COLO668 (cell line): Measurements from ENCODE around the gene PMAIP1.
"Not testable (repeated sequence)": the region's sequence is repeated elsewhere in the genome, so short reads cannot be mapped to it uniquely, and the experiment has no call there.

ENCODE experiments used
- DNase-seq: peaks from one replicate; lab custom pipeline; 2025; ENCODE audit not compliant: unreplicated experiment; lab: John Stamatoyannopoulos, UW

PMAIP1 gene

DNA sequence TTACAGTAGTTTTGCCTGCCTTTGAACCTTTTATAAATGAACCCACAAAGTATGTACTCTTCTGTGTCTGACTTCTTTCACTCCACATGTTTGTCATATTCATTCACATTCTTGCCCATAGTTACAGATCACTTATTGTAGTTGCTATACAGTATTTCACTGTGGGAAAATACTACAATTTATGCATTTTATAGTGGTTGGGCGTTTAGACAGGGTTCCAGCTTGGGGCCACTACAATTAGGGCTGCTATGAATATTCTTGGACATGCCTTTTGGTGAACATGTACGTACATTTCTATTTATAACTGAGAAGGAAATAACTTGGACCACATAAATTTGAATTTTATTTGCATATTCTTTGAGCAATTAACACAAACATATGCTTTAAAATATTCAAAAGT, 15.4 kb upstream of the PMAIP1 start:
- no peak for DNase-seq

DNA sequence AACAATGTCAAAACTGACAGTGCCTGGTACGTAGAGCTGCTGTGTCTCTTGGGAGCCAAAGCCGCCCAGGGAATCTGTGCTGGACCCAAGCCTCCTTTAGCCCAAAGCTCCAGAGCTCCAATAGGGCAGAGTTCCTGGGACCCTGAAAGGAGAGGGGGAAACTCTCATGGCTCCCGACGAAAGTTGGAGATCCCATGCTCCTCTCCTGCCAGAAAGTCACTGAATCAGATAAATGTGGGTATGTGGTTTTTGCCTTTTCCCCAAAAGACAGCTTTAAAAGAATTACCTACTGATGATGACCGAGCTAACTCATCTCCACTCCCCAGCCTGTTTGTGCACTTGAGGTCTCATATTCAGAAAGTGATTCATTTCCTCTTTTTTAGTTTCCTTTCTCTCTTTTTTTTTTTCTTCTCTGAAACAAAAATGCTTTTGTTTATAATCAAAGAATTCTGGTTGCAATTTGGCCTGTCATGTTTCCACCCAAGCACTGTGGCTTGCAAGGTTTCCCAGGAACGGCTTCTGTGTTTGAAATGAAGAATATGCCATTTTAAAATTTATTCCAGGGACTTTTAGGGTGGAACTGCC, 14.1 kb upstream of the PMAIP1 start:
- DNase-seq = no peak

DNA sequence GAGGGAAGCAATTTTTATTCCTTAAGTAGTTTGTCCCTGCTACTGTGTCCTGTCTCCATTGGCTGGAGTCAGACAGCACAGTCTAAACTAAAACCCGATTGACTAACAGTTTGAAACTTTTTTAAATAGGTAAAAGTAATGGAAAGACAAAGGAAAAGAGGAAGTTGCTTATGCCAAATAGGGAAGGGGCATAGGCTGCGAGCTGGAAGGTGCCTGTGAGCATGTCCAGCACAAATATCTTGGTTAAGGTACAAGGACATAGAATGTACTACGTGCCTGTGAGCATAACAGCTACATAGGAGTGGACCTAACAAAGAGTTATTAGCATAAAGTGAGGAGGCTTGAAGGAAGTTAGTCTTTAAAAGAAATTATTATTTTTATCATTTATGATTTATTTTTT, 13.4 kb upstream of the PMAIP1 start:
- DNase-seq = not testable (repeated sequence)

DNA sequence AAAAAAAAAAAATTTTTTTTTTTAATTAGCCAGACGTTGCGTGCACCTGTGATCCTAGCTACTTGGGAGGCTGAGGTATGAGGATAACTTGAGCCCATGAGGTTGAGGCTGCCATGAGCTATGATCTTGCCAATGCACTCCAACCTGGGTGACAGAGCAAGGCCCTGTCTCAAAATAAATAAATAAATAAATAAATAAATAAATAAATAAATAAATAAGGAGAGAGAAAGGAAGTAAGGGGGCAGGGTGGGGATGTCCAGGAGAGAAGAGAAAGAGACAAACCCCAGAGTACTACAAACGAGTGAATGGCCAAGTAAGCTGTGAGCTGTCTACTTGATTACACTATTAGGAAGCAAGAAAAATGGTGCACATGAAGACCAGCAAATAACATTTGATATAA, 7.7 kb upstream of the PMAIP1 start:
- DNase-seq = no peak

DNA sequence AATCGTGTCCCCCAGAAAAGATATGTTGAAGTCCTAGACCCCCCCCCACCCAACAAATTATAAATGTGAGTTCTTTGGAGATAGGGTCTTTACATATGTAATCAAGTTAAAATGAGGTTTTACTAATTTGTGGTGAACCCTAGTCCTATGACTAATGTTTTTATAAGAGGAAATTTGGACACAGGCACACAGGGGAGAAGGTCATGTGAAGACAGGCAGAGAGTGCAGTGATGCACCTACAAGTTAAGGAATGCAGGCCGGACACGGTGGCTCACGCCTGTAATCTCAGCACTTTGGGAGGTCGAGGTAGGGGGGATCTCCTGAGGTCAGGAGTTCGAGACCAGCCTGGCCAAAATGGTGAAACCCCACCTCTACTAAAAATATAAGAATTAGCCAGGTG, 5.8 kb upstream of the PMAIP1 start:
- DNase-seq = no peak

DNA sequence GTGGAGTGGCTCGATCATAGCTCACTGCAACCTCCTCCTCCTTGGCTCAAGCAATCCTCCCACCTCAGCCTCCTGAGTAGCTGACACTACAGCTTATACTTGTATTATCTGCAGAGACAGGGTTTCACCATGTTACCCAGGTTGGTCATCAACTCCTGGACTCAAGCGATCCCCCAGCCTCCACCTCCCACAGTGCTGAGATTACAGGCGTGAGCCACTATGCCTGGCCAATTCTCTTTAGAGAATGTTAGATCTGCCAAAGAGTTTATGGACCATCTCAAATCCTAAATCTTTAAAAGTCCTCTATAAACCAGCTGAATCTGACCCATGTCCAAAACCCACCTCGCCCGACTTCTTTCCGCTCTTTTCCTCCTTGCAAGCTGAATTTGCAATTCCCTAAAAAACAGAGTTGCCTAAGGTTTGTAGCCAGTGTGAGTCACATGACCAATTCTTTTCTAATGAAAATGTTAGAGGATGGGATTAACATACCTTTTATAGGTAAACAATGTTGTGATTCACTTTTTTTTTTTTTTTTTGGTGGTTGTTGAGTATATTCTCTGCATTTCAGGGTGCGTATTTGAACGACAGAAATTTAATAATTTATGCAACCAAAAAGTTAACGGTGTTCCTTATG, 2.4 kb upstream of the PMAIP1 start:
- no peak for DNase-seq

DNA sequence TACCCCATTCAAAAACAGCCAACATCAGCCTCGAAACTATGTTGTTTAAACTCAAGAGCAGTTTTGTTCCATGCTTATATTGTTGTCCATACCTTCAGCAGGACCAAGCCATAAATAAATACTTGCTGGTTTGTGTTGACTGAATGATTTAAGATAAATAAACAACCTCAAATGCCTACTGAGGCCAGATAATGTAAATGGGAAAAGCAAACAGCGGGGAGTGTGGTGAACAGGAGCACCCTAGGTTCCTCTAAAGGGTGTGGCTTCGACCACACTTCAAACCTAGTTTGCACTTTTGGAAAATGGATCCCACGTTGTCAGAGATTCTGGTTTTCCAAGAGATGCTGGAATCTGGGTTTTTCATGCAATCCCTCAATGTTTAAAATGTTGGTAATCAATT, 1.7 kb upstream of the PMAIP1 start:
- no peak for DNase-seq

DNA sequence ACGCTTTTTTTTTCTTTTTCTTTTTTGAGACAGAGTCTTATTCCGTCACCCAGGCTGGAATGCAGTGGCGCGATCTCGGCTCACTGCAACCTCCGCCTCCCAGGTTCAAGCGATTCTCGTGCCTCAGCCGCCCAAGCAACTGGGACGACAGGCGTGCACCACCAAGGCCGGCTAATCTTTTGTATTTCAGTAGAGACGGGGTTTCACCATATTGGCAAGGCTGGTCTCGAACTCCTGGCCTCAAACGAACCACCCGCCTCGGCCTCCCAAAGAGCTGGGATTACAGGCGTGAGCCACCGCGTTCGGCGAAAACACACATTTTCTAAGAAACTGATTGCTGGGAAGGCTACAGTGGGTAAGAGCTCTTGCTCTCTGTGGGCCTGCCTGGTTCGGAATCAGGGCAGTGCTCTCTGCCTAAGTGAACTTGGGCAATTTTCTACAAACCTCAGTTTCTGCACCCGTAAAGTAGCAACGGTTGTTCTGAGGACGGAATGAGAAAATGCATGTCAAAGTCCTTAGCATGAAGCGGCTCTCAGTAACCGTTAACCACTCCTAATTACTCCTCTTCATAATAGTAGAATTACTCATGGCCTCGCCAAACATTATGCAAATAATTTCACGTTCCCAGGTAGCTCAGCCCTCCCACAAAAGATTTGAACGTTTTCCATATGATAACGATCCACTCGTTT, 1.0 kb upstream of the PMAIP1 start:
- no peak for DNase-seq

DNA sequence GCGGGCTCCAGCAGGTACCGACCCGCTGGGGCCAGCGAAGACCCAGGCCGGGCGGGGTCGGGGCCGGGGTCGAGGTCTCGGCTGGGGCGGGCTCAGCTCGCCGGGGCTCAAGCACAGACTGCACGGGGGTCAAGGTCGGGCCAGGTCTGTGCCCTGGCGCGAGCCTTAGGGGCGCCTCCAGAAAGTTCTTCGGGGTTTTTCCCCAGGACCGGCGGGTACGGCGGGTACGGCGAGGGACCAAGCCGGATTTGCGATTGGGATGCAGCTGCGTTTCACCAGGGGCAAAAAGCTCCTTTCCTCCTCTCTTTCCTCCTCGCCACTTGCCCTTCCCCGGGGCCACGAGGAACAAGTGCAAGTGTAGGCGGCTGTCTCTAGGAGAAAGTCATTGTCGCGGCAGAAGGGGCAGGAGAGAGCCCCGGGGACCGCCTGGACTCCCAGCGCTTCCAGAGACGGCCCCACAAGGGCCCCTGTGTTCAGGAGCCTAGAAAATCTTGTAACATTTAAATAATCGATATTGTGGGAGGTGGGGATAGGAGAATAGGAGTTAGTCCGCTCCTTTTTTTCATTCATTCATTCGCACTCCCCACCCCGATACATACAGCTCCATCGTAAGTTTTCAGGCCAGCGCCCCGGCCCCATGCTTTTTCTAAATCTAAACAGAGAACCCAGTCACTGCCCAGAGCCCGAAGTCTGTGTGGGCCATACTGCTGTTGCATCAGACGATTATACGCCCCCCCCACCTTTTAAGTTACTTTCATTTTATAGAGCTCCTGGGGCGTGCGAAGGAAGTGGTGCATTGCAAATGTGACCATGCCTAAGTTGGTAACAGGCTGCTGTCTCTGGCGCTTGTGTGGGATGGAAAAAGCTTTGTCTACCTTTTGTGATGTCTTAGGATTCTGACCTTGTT, 679 bp downstream of the PMAIP1 start:
- DNase-seq = peak; percentile 60

DNA sequence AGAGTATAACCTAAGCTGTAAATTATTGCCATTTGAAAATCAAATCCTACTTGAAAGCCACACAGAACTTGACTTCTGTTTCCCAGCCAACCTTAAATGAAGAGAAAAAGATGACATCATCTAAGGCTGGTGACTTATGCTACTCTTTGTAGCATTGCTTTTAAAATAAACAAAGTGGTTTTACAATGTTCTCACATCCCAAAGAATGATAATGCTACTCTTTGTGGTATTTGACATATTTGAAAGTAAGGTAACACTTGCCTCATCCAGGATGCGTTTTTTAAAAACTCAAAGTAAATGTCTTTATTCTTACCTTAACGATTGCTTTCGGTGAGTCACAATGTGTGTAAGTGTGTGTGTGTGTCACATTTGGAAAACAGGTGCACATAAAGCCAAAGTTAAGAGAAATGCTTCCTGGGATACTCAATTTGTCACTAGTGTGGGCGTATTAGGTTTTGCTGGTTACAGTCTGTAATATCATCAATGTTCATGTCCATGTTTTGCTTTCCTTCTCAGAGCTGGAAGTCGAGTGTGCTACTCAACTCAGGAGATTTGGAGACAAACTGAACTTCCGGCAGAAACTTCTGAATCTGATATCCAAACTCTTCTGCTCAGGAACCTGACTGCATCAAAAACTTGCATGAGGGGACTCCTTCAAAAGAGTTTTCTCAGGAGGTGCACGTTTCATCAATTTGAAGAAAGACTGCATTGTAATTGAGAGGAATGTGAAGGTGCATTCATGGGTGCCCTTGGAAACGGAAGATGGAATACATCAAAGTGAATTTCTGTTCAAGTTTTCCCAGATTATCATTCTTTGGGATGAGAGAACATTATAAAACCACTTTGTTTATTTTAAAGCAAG, 2.6 kb downstream of the PMAIP1 start:
- no peak for DNase-seq

DNA sequence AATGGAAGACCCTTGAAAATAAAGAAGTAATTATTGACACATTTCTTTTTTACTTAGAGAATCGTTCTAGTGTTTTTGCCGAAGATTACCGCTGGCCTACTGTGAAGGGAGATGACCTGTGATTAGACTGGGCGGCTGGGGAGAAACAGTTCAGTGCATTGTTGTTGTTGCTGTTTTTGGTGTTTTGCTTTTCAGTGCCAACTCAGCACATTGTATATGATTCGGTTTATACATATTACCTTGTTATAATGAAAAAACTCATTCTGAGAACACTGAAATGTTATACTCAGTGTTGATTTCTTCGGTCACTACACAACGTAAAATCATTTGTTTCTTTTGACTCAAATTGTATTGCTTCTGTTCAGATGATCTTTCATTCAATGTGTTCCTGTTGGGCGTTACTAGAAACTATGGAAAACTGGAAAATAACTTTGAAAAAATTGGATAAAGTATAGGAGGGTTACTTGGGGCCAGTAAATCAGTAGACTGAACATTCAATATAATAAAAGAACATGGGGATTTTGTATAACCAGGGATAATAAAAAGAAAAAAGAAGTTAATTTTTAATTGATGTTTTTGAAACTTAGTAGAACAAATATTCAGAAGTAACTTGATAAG, 3.3 kb downstream of the PMAIP1 start:
- no peak for DNase-seq

DNA sequence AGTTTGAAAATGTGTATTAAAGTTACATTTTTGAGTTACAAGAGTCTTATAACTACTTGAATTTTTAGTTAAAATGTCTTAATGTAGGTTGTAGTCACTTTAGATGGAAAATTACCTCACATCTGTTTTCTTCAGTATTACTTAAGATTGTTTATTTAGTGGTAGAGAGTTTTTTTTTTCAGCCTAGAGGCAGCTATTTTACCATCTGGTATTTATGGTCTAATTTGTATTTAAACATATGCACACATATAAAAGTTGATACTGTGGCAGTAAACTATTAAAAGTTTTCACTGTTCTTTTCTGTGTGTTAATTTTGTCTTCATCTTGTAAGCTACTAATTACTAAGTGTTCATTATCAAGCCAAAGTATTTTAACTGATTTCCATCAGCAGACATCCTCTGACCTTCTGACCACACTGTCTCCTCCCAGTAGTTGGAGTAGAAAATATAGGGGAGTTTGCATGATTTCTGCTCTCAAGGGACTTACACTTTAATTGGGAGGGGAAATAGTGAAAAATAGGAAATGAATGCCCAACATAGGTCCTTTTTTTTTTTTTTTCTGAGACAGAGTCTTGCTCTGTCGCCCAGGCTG, 4.3 kb downstream of the PMAIP1 start:
- DNase-seq = no peak

DNA sequence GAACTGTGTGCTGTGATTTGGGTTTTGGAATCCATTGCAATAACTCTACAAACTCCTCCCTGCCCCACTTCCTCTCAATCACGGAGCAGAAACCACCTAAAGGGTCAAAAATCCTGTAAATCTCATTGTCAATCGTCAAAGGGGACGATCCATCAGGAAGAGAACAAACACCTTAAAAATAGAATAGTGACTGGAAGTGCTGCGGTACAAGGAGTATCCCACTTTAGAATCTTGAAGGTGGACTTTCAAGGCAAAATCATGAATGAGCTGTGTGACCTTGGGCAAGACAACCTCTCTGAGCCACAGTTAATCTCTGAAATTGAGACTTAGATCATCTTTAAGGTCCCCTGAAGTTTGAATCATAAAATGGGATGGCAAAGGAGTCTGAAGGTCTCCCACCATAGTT, 5.9 kb downstream of the PMAIP1 start:
- no peak for DNase-seq

DNA sequence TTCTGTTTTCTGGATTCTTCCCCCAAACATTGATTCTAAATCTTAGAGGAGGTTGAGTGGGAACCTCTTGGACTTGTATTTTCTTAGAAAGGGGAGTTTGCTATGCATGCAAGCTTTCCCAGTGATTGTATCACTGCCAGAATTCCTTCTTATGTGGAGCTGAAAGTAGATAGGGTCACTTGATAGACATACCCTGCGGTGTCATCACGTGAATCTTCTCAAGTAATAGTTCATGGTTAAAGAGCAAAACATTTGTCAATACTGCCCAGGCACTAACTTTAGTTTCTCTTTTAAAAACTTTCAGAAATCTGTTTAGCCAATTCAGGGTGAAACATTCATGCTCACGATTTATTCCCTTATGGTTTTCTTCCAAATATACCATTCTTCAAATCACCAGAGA, 6.4 kb downstream of the PMAIP1 start:
- no peak for DNase-seq

DNA sequence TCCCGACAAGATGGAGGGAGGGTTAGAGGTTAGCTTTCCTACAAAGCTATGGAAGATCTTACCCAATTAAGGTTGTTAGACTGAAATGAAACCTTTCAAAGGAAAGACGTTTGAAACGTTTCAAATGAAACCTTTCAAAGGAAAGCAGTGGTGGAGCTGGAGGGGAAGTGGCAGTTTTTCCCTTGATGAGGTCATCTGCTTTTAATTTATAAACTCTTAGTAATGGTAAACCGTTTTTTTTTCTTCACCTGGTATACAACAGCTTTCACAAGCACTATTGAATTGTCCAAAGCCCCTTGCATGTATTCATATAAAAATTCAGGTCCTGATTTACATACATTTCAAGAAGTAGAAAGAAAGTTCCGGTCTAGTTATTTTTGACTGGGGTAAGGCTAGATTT, 7.4 kb downstream of the PMAIP1 start:
- no peak for DNase-seq

DNA sequence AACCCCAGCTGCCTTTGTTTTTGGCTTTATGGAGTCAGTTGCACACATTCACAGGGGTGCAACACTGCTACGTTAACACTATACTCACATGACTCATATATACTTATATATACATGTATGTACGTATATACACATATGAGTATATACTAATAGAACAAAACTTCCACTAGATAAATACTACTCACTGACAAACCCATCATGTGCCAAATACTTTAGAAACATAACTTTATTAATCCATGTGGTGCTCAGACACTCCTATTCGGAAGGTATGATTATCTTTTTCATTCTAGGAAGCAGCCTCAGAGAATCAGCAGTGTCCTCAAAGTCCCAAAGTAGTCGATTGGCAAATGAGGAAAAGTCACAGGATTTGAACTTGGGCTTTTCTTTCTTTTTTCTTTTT, 7.9 kb downstream of the PMAIP1 start:
- no peak for DNase-seq

DNA sequence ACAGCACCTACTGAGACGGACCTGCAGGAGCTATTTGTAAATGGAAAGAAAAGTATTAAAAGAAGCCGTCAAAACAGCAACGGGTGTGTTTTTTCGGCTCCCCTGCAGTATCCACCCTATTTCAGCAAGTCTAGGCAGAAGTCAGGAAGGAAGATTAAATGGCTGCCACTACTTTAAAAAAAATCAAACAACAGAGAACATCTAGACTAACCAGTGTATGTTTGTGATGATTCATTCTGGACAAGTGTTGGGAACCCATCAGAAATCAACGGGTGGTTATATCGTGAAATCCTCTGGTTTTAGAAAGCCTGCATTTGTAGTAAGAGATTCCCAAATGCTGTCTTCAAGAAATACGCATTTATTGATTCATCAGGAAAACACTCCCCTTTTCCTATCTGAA, 9.0 kb downstream of the PMAIP1 start:
- DNase-seq = no peak

DNA sequence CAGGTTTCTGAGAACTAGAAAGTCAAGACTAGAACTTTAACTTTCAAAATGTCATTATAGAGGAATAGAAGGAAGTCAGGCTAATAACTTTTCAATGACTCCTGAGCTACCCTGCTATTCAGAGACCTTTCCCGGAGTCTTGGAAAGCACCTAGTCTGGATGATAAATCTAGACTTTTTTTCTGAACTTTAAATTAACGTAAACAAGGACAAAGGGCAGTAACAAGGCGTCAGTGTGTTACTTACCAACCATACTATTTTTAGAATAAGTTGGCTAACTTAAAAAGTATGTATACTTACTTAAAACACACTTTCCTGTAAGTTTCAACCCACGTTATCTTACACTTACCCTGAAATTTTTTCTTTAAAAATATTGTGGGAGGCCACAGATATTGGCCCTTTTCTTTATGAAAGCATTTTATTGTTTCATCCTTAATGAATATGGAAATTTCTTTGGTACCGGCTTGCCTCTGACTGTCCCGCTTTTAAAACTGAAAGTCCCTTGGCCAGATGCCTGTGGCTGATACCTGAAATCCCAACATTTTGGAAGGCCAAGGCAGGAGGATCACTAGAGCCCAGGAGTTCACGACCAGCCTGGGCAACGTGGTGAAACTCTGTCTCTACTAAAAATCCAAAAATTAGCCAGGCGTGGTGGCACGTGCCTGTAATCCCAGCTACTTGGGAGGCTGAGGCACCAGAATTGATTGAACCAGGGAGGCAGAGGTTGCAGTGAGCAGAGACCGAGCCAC, 9.7 kb downstream of the PMAIP1 start:
- no peak for DNase-seq

DNA sequence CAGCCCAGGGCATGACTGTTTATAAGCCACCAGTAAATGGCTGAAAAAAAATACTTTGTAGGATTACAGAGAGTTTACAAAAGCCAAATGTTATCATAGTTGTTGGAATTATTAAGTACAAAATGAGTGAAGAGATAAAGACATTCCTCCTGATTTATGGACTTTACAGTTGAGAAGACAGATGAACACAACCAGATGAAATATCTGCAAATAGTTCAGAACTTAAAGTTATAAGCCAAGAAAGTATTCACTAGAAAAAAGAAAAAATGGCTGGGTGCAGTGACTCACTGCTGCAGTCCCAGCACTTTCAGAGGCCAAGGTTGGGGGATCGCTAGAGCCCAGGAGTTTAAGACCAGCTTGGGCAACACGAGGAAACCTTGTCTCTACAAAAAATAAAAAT, 11.2 kb downstream of the PMAIP1 start:
- DNase-seq = no peak
